GM19240 (cell line): ENCODE results near the gene MRPL54.

Experiments used
- DNase-seq: peaks from one replicate; pipeline ENCODE4 v3.0.0; 2011; ENCODE audit warnings: low spot score; ENCODE audit not compliant: insufficient read length

The MRPL54 gene

DNA sequence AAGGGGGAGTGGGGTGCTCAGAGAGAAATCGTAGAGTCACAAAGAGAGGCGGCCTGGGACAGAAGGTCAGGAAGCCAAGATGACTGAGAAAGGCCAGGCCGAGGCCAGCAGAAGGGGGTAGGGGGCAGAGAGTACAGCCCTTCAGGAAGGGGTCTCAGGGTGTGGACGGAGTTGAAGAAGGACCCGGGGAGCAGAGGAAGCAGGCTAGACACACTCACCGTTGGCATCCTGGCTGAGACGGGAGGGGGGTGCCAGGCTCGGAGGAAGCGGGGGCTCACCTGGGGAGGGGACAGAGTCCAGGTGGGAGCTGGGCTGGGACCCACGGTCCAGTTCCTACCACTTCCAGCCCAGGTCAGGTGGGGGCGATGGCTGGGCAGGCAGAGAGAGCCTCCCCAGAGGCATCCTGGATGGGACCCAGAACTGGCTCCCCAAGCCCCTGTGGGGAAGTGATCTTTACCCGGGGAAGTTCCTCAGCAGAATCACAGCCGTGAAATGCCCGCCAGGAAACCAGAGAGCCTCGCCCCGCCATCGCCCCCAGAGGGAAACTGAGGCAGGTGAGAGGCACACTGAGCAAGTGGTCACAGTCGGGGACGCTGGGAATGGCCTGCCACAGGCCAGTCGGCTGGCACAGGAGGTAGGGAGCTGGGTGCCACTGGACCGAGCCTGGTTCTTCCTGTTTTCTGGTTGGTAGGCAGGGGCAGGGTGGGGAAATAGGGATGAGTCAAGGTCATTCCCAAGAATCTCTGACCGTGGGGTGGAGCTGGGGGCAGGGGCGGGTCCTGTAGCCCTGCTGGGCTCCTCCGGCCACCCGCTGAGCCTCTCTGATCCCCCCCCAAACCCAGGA is 22.3 kb downstream of the MRPL54 start:
- DNase-seq = no peak

DNA sequence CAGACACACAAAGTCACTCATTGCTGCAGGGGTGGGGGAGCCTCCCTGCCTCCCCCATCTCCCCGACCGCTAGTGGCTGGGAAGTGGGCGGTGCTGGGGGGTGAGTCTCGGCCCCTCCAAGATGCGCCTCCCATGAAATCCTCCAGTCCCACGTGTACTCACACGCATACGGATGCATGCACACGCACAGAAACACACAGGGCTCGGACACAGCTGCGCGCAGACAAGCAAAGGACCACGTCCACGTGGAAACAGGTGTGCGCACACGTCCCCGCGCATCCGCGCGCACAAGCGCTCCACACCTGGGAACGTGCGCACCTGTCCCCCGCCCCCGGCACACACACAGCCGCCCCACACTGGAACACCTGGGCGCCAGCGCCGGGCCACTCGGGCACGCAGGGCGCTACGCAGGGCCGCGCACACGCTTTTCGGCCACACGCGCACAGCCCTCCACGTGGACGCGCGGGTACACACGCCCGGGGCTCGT is 23.0 kb downstream of the MRPL54 start:
- no peak for DNase-seq

DNA sequence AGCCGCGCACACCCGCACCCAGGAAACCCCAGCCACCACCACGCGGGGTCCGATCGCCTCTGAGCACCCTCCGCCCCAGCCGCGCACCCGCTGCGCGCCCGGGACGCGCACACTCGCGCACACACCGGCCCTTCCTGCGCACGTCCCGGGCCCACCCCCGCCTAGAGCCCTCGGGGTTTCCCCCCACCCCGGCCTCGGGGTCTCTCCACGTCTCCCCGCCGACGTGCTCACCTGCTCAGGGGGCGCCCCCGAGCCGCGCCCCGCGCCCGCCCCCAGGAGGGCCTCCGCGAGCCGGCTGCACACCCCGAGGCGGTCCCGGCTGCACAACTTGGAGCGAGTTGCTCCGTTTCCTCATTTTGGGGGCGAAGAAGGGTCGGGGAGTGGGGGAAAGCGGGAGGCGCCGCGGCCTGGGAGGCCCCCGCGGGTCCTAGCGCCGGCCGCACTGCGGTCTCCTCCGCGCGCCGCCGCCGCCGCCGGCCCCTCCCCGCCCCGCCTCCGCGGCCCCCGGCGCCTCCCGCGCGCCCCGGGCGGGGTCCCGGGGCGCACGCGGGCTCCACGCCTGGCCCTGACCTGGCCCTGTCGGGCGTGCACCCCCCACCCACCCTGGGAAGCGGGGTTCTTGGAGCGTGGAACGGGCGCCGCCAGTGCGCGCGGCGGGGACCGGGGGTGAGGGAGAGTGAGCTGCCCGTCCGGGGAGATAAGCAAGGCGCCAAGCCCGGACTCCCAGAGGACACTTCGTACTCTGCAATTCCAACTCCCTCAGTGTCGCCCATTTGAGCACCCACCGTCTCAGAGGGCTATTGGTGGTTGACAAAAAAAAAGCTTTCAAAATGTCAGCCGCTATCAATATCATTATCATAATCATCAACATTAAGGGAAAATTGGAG is 23.7 kb downstream of the MRPL54 start, which contains the start of gene MATK:
MATK (minus strand) TSS at position 444 of the 887 bp plus-strand sequence. CDS start 1,246 bp downstream, outside the sequence.
- DNase-seq = no peak

DNA sequence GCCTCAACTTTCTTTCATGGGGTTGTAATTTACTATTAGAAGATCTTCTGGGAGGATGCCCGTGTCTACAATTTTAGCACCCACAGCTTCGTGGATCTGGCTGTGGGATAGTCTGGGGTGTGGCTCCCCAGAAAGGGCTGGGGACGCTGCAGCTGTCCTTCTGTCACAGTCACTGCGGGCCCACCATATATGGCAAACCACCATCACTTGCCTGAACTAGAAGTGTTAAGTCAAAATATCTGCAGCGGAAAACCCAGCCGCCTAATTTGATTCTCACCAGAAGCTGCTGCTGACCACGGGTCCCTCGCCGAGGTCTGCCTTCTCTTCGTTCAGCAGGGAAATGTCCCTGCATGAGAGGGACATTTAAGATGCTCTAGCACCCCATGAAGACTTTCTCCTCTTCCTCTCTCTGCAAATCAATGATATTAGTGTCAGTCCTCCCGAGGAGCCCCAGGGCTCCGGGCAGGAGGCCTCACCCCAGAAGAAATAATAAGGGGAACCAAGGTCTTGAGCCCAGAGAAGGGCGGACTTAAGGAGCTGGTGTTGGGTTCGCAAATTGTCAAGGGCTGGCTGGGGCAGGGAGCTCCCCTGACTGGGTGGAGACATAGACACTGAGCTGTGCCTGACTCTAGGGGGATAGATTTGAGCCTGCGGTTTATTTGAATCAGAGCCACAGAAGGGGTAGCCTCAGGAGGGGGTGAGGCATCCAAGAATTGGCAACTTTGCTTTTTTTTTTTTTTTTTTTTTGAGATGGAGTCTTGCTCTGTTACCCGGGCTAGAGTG is 26.7 kb downstream of the MRPL54 start:
- DNase-seq = no peak

DNA sequence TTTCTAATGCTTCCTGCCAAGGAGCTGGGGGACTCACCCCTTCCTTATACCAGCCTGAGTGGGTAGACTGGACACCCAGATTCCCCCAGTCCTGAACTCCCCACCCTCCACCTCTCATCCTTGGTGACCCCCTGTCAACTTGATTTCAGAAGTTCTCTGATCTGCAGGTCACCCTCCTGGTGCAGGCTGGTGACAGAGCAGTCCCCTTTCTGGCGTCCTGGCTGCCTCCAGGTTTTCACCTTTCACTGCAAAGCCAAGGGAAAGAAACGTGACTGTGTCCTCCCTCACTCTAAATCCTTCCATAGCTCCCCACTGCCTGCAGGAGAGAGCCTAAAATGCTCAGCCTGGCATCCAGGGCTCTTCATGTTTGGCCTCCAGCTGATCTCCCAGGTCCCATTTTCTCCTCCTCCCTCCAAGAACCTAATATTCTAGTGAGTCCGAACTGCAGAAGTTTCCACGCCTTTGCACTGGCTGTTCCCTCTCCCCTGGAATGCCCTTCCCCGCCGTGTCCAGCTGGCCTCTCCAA is 27.8 kb downstream of the MRPL54 start:
- DNase-seq = no peak

DNA sequence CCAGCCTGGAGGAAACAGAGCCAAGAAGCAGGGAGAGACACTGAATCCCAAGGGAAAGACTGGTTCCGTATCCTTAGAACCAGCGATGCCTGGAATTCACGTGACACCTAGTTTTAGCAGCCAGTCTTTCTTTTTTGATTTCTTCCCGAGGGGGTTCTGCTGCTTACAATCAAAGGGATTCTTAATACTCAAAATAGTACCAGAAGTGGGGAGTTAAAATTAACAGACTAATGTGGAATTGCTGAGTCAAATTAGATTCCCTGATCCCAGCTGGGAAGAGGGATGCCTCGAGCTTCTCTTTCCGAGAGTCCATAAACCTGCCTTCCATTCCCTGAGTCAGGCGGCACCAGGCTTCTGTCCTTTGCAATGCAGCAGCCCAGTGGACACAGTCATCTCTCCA is 28.5 kb downstream of the MRPL54 start:
- DNase-seq = no peak

DNA sequence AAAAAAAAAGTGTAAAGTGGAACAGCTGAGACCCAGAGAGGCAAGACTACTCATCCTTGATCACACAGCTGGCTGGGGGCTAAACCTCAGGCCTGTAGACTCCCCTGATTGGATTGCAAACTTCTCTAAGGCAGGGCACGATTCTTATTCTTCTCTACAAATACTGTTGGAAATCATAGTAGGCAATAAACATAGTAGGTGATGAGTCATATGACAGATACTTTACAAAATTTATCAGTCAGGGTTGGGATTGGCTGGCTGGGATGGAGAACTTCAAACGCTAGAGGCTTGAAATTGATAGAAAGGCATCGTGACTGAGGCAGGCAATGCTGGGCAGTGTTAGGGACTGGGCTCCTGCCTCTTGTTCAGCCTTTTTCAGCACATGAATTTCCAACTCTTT is 29.6 kb downstream of the MRPL54 start:
- DNase-seq = no peak

DNA sequence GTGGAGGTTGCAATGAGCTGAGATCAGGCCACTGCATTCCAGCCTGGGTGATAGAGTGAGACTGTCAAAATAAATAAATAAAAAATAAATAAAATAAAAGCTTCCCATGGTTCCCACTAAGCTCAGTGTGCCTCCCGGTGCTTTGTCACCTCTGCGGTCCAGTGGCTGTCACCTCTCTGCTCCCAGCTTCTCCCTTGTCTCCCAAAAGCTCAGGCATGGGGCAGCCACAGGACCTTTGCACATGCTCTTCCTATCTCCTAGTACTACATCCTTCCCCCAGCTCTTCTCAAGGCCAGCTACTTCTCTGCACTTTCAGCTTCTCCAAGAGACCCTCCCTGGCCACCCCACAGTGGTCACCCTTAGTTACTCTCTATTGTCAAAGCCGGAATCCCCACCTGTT is 31.3 kb downstream of the MRPL54 start:
- no peak for DNase-seq

DNA sequence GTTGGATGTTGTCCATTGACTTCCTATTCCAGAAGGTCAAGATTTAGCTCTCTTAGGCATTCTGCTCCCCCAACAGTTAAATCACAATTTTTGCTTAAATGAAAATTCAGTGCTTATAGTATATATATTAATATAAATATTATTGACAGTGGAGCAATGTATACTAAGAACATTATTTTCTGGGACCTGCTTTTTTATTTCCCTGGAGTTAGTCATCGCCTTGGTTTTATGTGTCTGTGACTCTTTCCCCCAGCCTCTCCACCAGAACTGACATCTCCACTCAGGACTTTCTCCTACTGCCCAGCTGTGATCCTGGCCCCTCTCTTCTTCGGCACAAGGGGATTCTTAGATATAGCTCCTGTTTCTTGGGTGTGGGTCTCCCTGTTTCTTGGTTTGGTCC is 33.9 kb downstream of the MRPL54 start:
- DNase-seq = no peak

DNA sequence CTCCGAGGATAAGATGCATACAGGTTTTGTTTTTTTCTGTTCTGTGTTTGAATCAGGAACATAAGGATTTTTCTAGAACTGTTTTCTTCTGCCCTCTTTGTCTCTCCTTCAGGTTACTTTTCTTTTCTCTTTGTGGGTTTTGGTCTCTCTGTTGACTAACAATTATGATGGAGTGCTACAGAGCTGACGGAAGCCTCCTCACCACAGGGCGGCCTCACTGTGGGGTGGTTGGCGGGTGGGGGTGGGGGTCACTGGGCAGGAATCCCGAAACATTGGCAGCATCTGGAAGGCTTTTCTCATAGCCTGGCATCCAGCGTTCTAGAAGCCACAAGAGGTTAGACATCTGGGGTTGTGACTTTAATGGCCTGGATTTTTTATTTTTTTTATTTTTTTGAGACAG is 35.7 kb downstream of the MRPL54 start:
- no peak for DNase-seq

DNA sequence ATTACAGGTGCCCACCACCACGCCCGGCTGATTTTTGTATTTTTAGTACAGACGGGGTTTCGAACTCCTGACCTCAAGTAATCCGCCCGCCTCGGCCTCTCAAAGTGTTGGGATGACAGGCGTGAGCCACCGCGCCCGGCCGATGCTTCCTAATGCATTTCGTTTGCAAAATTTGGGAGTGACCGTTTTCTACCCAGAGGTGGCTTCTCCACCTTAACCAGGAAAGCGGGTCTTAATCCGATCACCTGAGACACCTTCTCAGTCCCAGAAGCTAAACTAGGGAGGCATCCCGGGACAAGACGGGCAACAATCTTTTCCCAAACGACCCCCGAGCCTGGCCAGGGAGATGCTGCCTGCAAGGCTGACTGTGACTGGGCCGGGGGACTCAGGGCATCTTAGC is 38.5 kb downstream of the MRPL54 start:
- no peak for DNase-seq

DNA sequence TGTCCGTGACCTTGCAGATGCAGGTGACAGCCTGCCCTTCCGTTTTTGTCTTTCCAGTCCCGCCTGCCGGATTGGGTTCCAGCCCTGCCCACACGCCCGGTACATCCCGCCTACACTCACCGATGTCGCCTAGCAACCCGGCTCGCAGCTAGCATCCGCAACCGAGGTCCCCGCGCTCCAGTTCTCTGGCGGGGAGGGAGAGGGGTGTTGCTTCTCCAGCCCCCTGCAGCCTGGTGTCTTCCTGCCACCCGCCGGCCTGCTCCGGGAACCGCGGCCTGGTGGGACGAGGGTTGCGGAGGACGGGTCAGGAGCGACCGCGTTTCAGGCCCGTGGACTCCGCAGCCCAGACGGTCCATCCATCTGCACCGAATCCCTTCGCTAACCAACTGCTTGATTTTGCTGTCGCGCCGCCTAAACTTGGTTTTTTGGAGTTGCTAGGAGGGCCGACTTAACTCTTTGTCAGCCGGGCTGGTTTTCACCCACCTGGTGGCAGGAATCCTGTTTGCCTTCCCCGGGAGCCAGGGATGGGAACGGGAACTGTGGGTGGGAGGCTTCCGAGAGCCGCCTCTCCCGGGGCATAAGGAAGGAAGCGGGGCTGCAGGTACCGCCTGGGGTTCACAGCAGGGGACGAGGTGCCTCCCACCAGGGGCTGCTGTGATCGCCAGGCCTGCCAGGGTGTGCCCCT is 39.1 kb downstream of the MRPL54 start:
- DNase-seq = no peak

DNA sequence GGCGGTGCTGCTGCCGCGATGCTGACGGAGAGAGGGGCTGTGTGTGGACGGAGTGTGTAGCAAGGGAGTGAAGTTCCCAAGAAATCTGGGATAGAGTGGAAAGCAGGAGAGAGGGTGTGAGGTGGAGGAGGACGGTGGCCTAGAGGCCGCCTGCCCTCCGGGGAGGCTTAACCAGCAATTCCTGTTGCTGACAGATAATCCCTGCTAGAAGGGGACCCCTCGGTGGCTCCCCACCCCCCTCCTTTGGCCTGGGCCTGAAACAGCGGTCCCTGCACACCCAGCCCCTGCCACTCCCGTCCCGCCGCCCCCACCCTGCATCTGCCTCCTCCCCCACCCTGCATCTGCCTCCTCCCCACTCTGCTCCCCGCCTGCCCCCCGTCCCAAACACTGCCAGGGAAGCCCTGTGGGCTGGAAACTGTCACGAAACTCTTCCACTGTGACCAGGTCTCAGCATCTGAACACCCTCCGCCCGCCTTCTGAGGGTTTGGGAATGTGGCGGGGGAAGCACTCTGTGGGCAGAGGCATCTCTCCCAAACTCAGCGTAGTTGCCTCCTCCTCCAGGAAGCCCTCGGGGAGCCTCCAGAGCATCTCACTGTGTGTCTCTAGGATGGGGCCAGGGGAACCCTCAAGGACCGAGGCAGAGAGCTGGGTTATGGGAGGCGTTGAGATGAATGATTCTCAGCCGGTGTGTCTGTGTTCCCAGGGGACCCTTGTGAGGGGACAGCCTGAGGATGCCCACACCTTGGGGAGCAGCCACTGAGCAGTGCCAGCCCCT is 40.8 kb downstream of the MRPL54 start:
- DNase-seq = no peak

DNA sequence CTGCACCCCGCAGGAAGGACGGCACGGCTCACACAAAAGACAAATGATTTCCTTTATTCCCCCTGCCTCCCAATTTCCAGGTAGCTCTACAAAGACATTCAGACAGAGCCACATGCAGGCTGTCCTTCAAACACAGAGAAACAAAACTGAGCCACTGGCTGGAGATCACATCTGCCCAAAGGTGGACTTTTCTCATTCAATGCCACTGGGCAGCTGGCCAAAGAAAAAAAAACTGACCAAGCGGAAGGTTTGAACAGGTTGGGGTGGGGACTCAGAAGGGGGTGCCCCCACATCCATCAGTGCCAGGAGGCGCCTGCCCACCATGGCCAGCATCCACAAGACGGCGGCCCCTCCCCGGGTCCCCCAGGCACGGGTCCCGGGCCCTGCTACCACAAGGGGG is 41.5 kb downstream of the MRPL54 start:
- no peak for DNase-seq

DNA sequence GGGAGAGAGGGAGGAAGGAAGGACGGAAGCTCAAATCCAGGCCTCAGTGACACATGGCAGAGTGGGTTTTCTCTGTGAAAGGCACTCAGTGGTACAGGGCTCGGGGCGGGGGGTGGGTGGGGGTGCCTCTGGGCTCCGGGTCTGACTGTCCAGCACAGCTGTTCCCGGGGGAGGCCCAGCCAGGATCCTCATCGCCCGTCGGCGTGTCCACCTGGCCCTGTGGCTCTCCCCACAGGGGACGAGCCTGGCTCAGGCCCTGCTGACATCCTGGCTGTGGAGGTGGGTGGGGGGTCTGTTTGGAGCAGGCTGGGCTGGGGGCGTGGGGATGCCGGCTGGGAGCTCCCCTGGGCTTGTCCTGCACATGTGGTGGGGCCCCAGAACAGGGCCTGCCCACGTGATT is 41.9 kb downstream of the MRPL54 start:
- DNase-seq = no peak

DNA sequence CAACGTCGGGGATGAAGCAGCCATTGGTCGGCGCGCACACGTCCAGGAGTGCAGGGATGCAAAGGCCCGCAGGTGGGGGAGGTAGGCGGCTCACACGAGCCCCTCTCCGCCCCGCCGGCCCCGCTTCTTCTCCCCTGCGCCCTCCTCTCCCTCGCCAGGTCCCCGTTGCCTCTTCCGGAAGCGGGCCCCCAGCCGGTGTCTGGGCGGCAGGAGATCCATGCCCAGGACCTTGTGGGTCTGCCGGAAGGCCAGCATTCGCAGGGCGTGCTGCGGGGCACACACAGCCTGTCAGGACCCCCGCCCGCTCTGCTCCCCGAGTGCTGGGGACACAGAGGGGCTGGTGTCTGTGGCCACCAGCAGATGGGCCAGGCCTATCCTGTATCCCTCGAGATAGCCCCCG is 43.4 kb downstream of the MRPL54 start:
- DNase-seq = no peak

DNA sequence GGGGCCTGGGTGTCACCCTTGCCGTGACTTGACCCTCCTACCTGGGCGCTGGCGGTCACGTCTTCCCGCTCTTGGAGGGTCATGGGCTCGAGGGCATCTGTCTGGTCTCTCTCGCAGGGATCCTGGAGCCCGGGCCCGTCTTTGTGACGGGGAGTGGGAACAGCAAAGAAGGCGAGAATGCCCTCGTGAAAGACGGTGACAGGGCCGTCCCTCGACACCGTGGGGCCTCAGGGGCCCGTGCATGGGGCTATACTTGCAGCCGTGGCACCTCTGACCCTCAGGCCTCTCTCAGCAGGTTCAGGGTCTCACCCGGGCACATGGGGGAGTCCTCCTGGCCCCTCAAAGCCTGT is 44.6 kb downstream of the MRPL54 start:
- no peak for DNase-seq

DNA sequence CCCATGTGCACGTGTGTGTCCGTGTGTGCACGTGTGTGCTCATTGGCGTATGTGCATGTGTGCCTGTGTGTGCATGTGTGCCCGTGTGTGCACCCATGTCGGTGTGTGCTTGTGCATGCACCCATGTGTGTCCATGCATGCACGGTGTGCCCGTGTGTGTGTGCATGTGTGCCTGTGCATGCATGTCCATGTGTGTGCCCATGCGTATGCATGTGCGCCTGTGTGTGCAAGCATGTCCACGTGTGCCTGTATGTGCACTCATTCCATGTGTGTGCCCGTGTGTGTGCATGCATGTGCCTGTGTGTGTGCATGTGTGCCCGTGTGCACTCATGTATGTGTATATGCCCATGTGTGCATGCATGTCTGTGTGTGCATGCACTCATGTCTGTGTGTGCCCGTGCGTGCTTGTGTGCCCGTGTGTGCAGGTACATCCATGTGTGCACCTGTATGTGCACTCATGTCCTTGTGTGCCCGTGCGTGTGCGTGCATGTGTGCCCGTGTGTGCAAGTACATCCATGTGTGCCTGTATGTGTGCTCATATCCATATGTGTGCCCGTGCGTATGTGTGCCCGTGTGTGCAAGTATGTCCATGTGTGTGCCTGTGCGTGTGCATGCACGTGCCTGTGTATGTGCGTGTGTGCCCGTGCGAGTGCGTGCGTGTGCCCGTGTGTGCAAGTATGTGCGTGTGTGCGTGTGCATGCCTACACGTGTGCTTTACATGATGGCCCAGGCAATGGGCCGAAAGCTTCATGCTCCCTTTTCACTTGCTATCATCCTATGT is 45.3 kb downstream of the MRPL54 start:
- DNase-seq = no peak
